ENCODE results near the gene PTPRG. TPM values are rescaled to one million over a fixed set of nuclear protein-coding genes. Genes with fewer than 3 reads are reported as not detected.

Gene PTPRG
- total RNA-seq, 1 experiment from 2014 or later: 32.1 TPM

DNA sequence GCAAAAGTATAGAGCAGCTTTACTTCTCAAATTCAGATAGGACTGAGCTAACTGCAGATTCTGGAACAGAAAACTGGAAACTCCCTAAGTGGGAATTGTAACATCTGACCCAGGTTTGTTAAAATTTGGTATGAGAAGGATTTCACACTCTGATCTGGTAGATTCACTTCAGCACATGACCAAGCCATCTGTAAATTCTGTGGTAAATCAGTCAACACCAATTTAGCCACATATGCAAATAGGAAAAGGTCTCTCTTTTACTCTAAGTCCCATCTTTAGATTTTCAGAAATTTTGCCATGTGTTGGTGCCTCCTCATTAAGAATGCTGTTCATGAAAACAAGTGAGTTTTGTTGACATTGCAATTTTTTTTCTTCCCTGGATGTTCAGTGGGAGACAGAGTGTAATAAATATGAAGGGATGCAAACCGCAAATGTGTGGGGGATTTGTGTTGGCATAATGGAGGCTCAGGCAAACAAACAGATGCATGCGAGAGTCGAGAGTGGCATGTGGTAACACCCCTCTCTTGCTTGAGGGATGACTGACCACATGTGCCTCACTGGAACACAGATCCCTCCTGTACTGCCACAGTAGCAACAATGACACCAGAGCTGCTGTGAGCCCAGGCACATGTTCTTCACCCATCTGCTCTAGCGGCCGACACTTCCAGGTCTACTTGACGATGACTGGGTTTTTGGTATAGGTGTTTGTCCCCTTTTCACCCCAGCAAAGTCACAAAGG, 665.4 kb downstream of the PTPRG start:
- no peaks in the 10 kb centered on the region for H3K27me3 ChIP-seq (ENCODE audit: insufficient read depth, low read length)
- no peak for DNase-seq (ENCODE audit: low read depth, low spot score)
- ATAC-seq: no peak
- no peaks in the 10 kb centered on the region for H3K9me3 ChIP-seq (ENCODE audit: control insufficient read depth in 1 of 2, insufficient read depth in 1 of 2, low read depth in 1 of 2, low read length in 2 of 2)
- no peak overlapping the region for H3K4me2 ChIP-seq (ENCODE audit: low read length)
- CTCF ChIA-PET: no interaction called here
- TF ChIP-seq YY1 (IDR thresholded peaks at IDR 0.05; ENCODE audit: extremely low read depth, insufficient replicate concordance, low read depth, low read length) (no peak), TCF7L2 (IDR thresholded peaks at IDR 0.05; ENCODE audit: borderline replicate concordance, extremely low read depth, insufficient read depth, insufficient read length) (no peak), RAD21 (IDR thresholded peaks at IDR 0.05; ENCODE audit: low read depth) (no peak), CEBPB (IDR thresholded peaks at IDR 0.05; ENCODE audit: low read depth) (no peak), MAX (IDR thresholded peaks at IDR 0.05) (no peak), FOSL1 (IDR thresholded peaks at IDR 0.05; ENCODE audit: low read depth) (no peak), POLR2AphosphoS5 (IDR thresholded peaks at IDR 0.05; ENCODE audit: low read depth, low read length) (no peak), POLR2A (IDR thresholded peaks at IDR 0.05; ENCODE audit: borderline replicate concordance, extremely low read depth, insufficient read depth, insufficient read length) (no peak), ELF1 (IDR thresholded peaks at IDR 0.05; ENCODE audit: borderline replicate concordance, low read depth) (no peak), ZFX (IDR thresholded peaks at IDR 0.05) (no peak), SRF (IDR thresholded peaks at IDR 0.05; ENCODE audit: low read depth) (no peak), ZNF274 (IDR thresholded peaks at IDR 0.05; ENCODE audit: low read depth, low read length) (no peak), CBX3 (IDR thresholded peaks at IDR 0.05; ENCODE audit: low read depth) (no peak), SIN3A (IDR thresholded peaks at IDR 0.05; ENCODE audit: low read depth) (no peak), ATF3 (IDR thresholded peaks at IDR 0.05) (no peak)
- TF ChIP-seq, protein P1, sequence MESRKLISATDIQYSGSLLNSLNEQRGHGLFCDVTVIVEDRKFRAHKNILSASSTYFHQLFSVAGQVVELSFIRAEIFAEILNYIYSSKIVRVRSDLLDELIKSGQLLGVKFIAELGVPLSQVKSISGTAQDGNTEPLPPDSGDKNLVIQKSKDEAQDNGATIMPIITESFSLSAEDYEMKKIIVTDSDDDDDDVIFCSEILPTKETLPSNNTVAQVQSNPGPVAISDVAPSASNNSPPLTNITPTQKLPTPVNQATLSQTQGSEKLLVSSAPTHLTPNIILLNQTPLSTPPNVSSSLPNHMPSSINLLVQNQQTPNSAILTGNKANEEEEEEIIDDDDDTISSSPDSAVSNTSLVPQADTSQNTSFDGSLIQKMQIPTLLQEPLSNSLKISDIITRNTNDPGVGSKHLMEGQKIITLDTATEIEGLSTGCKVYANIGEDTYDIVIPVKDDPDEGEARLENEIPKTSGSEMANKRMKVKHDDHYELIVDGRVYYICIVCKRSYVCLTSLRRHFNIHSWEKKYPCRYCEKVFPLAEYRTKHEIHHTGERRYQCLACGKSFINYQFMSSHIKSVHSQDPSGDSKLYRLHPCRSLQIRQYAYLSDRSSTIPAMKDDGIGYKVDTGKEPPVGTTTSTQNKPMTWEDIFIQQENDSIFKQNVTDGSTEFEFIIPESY (IDR thresholded peaks at IDR 0.05; ENCODE audit: extremely low read depth, insufficient replicate concordance, low read length): no peak
- TF ChIP-seq, protein P2, sequence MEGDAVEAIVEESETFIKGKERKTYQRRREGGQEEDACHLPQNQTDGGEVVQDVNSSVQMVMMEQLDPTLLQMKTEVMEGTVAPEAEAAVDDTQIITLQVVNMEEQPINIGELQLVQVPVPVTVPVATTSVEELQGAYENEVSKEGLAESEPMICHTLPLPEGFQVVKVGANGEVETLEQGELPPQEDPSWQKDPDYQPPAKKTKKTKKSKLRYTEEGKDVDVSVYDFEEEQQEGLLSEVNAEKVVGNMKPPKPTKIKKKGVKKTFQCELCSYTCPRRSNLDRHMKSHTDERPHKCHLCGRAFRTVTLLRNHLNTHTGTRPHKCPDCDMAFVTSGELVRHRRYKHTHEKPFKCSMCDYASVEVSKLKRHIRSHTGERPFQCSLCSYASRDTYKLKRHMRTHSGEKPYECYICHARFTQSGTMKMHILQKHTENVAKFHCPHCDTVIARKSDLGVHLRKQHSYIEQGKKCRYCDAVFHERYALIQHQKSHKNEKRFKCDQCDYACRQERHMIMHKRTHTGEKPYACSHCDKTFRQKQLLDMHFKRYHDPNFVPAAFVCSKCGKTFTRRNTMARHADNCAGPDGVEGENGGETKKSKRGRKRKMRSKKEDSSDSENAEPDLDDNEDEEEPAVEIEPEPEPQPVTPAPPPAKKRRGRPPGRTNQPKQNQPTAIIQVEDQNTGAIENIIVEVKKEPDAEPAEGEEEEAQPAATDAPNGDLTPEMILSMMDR (IDR thresholded peaks at IDR 0.05 in 2 of 3, conservative IDR thresholded peaks at IDR 0.05 in 1 of 3; ENCODE audit: borderline replicate concordance in 1 of 3, insufficient read depth in 1 of 3, low read depth in 2 of 3, low read length in 2 of 3): no peak
- H3K79me2 ChIP-seq (ENCODE audit: insufficient read depth, low read length): no peaks in the 10 kb centered on the region
- H3K9me2 ChIP-seq (ENCODE audit: insufficient read depth): no peaks in the 10 kb centered on the region
- intact Hi-C loops (cut with micrococcal nuclease): no loop called here
- RAD21 ChIA-PET (ENCODE audit: low non-redundant PET in 1 of 2, low total read pairs in 2 of 2, uncharacterized antibody in 2 of 2, unreplicated experiment in 2 of 2): no interaction called here
- no peak overlapping the region for H3K4me3 ChIP-seq (replicated peaks in 1 of 2; ENCODE audit: low read depth in 1 of 2, low read length in 2 of 2)
- BruUV-seq (replicated peaks): no TSS peak
- no peaks in the 10 kb centered on the region for H3K4me1 ChIP-seq (ENCODE audit: control insufficient read depth in 1 of 2, insufficient read depth in 2 of 2, low read length in 2 of 2)
- POLR2A ChIA-PET: no interaction called here
- no peaks in the 10 kb centered on the region for H4K20me1 ChIP-seq (ENCODE audit: insufficient read depth)
- no peak overlapping the region for H3K9ac ChIP-seq (ENCODE audit: low read length)
- H3K36me3 ChIP-seq (ENCODE audit: control insufficient read depth in 1 of 2, insufficient read depth in 2 of 2, low read length in 2 of 2): no peaks in the 10 kb centered on the region
- H2AFZ ChIP-seq (ENCODE audit: low read depth, low read length, poor library complexity, severe bottlenecking): no peak overlapping the region
- H3K27ac ChIP-seq (ENCODE audit: low read depth, low read length): no peak overlapping the region
